ENCODE results near the gene ARHGAP25.

Gene ARHGAP25

DNA sequence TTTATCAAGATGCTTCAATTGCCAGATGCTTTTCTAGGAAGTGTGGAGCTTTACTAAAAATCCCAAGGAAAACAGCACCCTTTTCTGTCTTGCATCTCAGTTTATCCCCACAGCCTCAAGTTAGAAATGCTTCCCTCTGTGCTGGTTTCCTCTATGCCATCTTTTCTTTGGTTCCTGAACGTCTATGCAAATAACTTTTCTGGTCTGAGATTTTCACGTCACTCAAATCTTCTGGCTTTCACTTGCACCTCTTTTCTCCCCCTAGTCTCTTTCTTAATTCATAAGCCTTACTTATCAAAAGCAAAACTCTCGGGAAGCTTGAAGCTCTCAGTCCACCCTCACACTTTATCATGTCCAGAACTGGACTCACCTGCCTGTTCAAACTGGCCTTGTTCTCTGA lies 33.9 kb downstream of the ARHGAP25 start:
- no peak for DNase-seq

DNA sequence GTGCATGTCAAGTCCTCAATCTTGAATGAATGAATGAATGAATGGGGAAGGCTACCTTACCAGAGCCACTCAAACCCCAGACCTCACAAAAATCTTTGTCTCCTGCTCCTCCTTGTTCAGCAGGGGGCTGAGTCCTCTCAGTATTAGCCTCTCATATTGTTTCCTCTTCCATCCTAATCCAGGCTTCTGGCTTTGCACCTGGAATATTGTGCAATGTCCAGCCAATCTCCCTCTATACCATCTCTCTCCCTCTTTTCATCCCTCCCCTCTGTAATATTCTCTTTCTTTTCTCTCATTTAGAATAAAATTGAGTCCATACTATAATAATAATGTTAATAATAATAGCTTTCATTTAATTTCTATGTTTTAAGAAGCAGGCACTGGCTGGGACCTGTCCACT lies 34.3 kb downstream of the ARHGAP25 start:
- no peak for DNase-seq

DNA sequence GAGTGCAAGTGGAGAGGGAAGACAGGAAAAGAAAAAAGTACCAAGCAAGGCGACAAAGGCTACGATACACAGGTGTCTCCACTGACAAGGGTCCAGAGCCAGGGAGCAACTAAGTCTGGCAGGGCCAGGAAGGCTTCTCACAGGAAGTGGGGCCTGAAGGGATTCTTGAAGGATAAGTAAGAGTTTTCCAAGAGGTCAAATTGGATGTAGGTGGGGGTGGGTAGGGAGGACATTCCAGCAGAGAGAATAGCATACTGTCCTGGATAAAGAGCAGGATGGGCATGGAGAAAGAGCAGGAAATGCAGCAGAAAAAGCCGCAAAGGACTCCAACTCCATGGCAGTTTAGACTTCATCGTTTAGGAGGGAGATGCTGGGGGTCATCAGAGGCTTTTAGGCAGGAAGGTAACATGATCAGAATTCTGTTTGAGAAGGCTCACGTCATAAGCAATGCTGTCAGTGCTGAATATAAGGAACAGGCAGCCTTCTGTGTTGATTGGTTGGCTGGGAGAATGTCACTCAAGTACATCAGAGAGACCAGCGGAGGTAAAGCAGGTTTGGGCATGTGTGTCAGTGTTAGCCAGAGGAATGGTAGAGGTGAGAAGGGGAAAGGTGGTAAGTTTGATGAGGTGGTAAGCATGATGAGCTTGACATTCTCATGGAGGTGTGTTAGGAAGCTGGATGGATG lies 35.1 kb downstream of the ARHGAP25 start:
- DNase-seq, result no peak

DNA sequence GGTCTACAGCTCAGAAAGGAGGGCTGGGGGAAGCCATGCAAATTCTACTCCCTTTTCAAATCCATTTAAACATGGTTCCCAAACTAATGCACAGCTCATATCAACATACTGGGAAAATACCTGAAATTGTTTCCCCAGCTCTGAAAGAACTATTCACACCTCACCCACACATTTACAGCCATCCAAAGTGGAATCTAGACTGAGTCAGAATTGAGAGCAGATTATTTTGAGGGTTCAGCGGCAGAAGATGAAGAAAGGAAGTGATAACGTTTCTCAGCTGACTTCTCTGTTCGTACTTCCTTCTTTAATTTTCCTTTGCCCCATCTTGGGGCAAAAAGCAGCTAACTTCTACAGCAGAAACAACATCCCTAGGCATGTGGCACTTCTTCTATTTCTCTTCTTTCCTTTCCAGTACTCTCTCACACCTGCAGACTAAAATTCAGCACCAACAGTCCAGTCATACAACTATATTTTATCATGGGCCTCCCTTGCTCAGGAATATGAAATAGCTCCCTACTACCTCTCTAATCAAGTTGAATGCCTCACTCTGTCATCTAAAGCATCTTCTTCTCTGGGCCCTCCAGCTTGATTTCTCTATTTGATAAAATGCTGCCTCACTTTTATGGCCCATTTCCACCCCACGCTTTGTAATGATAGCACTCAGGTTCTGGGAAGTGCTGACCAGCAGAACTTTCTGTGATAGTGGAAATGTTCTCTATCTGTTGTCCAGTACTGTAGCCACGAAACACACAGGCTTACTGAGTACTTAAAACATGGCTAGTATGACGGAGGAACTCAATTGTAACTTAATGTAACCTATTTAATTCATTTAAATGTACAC lies 35.9 kb downstream of the ARHGAP25 start:
- no peak for DNase-seq

DNA sequence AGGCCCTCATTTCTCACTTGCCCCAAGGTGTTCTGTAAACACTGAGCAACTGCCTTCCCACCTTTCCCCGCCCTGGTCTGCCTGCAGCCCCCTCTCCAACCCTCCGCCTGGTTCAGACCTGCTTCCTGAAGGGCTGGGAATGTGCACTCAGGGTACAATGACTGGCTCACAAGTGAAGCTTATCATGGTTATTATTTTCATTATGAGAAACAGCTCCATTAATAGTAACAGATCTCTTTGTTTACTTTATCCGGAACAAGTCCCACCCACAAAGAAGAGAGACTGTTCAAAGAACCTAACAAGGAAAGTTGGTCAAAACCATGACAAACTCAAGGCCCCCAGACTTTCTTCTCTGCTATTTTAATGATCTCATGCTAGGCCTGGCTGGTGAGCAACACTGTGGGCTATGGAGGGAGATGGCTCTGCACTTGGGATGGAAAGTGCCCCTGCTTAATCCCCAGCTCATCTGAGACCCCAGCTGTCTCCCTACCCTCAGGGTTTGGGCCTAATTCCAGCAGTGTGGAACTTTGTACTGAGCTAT lies 36.7 kb downstream of the ARHGAP25 start:
- no peak for DNase-seq

DNA sequence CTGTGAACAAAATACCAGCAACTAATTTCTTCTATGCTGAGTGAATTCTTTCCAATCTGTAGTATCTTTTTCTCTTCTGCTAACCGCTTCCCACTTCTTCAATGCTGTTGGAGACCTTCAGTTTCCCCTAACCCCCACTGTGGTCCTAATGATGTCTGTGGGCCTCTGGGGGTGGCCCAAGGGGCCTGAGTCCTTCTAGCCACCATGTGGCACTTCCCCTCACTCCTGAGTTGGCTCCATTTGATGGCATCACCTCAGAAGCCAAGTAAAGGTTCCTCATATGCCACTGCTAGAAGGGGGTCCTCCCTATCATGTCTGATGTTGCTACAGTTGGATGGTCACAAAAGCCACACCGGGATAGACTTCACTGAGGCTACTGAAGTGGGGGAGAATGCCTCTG lies 37.5 kb downstream of the ARHGAP25 start:
- DNase-seq, result no peak

DNA sequence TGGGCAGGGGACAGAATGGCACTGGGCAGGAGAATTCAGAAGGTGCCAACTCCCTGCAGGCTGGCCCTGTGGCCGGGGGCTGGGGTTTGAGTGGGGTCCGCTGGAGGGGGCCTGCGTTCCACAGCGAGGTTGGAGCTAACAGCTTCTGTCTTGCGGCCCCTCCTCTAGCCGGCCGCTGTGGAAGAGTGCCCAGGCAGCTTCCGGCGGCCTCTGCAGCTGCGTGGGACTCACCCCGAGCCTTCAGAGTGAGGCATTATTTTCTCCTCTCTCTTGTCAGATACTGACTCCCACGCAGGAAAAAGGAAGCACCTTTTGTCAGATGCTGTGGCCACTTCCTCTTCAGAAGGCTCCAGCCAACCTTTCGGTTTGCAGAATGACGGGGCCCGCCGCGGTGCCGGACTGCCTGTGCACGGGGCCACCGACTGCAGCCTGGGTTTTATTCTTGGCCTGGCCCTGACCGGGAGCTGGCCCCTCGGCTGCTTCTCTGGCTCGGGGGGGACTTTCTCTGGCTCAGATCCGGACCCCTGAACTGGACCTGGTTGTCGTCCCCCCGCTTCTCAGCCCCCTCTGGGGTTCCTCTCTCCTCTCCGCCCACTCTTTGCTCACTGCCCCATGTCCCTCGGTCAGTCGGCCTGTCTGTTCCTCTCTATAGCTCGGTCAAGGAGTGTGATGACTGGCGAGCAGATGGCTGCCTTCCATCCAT lies 40.1 kb downstream of the ARHGAP25 start:
- no peak for DNase-seq

DNA sequence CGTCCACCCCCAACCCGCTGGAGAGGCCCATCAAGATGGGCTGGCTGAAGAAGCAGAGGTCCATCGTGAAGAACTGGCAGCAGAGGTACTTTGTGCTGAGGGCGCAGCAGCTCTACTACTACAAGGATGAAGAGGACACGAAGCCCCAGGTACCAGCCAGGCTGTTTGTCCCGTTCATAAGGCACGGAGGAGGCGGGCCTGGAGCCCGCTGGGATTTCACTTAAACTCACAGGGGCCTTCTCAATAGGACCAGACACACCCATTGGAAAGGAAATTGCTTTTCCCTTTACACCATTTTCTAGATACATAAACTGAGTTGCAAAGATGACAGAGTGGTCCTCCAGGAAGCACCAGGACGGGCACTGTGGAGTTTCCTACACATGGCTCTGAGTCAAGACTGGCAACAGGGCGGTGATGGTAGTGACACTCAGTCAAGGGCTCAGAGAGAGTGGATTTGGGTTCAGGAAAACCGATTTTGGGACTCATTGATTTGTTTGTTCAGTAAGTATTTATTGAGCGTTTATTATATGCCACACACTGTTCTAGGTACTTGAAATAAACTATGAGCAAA lies 40.7 kb downstream of the ARHGAP25 start:
- DNase-seq, result no peak

DNA sequence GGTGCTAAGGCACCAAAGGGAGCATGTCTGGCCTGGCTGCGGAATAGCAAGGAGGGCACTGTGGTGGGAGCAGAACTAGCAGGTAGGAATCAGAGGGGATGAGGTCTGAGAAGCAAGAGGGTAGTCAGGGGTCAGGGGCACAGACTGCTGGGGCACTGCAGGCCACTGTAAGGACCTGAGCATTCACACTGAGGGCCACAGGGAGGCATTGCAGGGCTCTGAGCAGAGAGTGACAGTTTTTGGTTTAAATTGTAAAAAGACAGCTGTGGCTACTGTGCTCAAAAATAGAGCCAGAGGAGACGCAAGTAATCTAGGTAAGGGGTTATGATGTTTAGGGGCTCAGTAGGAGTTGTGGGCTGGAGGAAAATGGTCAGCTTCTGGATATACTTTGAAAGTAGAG lies 41.5 kb downstream of the ARHGAP25 start:
- no peak for DNase-seq

DNA sequence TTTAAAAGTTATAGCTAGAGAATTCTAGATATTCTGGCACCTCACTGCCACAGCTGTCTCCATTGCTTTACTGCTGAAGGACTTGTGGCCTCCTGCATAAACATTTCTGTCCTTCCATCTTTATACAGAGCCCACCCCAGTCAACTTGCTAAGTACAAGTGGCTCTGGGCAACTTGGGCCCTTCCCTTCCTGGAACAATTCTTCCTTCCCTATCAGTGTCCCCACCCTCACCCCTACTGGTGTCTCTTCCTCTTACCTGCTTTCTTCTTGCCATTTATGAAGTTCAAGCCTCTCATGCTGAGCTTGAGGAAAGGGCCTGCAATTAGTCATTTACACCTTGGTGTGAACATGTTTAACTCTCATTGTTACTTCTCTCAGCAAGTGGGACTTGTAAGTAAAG lies 45.0 kb downstream of the ARHGAP25 start:
- DNase-seq, result no peak

DNA sequence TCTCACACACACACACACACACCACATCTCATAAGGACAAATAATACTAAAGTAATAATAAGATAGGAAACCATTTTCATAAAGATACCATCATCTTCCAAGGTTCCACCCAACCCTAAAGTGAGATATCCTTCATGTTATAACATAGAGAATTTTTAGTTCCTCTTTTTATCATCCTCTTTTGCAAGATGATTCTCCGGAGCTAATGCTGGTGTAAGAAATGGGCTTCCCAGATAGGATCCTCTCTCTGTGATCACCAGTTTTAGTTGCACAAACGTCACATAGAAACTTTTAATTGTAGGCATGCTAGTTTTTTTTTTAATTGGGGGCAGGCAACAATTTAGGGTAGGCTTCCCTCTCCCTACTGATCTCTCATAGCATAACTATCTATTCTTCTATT lies 49.6 kb downstream of the ARHGAP25 start:
- DNase-seq, result no peak

DNA sequence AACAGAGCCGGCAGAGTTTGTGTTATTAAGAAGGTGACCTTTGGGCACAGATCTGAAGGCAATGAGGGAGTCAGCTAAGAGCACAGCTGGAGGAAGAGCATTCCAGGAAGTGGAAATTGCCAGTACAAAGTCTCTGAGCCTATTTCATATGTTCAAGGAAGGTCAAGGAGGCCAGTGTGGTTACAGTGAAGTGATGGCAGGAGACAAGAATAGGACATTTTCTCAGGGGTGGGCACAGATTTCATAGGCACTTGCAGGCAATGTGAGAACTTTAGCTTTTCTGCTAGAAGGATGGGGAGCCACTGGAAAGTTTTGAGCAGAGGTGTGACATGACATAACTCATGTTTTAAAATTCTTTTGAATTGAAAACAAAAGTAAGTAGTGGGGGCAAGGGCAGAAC lies 50.3 kb downstream of the ARHGAP25 start:
- DNase-seq, result no peak

DNA sequence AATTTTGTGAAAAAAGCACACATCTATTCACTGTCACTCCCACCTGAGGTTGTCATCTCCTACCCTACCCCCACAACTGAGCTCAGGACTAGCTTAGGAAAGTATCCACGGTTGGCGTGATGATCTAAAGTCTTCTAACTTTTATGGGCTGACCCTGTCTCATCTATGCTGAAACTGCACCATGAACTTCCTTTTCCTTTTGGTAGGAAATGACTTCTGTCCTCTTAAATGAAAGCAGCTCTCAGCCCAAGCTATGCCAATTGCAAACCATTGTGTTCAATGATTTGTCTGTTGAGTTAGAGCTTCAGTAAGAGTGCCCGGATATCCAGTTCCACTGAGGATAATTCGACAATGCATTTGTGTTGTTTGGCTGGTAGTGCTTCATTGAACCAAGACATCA lies 52.7 kb downstream of the ARHGAP25 start:
- no peak for DNase-seq

DNA sequence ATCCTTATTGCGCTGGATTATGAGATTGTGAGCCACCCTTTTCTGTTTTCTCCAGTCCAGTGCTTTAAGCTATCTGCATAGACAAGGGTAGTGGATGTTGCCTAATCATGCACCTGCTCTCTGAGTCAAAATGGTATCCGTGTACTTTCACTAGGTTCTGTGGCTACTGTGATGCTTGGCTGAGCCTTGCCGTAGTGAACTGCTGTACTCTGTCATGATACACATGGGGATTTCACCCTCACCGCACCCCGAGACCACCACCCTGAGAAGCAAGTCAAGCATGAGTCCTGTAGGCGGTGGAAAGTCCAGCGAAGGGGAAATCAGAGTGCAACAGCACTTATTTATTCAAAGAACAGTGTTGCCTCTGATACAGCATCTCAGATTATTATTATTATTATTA lies 55.0 kb downstream of the ARHGAP25 start:
- no peak for DNase-seq

DNA sequence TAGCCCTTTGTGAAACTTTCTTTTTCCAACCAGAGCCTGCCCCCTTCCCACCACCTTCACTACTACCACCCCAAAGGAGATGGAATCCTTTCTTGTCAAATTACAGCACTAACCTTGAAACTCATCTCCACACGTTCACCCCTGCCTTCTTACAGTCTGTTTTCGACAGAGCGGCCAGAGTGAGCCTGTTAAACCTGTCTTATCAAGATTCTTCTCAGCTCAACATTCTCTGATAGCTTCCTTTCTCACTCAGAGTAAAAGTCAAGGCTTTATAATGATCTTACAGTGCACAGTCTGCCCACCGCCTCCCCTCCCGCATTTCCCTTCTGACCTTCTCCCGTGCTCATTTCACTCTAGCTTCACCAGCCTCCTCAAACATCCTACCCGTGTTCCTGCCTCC lies 56.0 kb downstream of the ARHGAP25 start:
- no peak for DNase-seq

DNA sequence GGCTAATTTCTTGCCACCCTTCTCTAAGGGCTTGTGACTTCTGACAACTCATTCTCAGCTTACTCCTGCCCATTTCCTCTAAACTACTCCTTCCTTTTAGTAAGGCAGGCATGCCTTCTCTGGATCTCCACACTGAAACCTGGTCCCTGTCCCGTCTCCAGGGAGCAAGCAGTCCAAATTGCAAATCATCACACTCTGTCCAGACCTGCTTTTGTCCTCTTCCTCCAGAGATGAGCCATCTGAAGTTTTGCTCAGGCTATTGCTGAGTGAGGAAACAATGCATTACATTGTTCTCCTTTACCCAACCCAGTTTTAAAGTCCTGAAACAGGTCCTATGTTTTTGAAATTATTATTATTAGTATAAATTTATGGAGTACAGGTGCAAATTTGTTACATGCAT lies 57.3 kb downstream of the ARHGAP25 start:
- DNase-seq, result no peak

DNA sequence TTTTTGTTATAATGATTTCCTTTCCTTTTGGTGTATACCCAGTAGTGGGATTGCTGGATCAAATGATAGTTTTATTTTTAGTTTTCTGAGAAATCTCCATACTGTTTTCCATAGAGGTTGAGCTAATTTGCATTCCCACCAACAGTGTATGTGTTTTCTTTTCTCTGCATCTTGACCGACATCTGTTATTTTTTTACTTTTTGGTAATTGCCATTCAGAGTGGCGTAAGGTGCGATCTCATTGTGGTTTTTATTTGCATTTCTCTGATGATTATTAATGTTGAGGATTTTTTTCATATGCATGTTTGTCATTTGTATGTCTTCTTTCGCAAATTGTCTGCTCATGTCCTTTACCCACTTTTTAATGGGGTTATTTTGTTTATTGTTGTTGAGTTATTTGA lies 58.1 kb downstream of the ARHGAP25 start:
- no peak for DNase-seq

DNA sequence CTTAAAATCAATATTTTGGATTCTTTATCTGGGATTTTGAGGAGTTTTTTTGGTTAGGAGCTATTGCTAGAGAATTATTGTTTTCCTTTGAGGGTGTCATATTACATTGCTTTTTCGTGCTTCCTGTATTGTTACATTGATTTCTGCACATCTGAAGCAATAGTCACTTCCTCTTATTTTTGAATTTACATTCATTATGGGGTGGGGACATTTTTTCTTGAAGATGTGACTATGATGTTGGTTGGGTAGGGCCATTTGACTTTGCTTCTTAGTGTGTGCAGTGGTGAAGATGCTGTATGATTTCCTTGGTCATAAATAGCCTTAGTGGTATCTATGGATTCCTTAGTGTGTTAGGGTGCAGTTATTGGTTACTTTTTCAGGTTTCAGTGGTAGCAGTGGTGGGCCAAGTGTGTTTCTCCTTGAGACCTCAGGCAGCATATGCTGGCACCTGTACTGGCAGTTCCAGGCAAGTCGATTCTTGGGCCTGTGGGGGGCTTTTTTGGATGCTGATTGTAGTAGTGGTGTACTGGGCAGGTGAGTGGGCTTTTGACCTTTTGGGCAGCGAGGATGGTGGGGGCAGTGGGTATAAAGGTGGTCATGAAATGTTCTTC lies 61.8 kb downstream of the ARHGAP25 start:
- no peak for DNase-seq

DNA sequence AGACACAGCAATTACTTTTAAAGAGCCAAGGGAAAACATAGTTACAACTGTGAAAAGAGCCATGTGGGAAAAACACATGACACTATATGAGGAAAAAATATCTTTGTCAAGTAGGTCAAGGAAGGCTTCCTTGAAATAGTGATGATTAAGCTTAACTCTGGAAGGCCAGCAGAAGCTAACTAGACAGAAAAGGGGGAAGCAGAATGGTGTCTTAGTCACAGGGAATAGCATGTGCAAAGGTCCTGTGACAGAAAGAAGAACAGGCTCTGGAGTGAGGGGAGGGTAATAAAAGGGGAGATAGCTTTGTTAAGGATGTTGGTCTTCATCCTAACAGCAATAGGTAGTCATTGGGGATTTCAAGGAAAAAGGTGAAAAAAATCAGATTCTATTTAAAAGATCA lies 64.0 kb downstream of the ARHGAP25 start:
- no peak for DNase-seq

DNA sequence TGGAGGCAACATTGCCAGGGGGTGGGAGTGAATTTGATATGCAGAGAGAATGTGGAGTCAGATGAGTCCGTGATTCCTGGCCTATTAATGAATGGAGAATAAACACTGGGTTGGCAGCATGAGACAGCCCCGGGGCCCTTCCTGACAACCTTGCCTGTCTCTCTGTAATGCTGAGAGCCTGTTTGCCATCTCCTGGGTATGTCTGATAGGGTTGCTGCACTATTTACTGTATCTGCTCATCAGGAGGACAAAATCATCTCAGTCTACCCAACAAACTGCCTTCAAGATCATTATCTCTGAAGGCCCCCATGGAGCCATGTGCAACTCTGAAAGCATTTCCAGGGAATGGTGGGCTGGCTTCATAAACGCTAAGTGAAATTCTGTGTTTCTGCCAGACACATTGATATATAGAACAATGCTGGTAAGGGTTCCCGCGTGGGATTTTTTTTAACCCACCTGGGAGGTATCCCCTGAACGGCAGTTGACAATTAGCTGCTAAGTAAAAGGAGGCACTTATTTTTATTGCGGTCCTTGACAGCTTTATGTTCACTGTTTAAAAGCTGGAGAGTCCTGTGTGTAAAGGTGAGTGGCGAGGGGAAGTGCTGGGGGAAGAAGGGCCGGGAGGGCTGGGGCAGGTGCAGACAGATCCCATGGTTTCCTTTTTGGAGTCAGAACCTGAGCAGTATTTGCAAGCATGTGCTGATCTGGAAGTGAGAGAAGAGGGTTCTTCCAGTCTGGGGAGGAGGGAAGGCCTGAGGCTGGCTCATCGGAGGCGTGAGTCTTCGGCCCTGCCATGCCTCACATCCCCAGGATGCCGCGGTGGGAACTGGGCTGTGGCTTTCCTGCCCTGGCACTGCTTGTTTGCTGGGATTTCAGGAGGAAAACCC lies 64.8 kb downstream of the ARHGAP25 start:
- peak; percentile 47 for DNase-seq

DNA sequence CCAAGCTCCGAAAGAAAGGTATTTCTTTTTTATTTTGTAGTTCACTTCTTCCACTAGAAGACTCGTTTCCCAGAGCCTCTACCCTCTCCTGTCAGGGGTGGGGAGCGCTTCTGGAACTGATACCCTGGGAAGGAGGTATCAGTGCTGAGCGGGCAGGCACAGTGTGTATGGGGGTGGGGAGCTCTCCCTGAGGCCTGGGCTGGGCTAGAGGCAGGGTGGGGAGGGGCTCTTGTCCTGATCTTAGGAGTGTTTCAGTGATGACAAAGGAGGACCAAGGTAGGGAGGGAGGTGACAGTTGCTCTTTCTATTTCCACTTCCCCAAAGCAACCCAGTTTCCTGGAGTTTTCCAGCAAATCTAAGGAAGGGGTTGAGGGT lies 65.4 kb downstream of the ARHGAP25 start:
- no peak for DNase-seq

DNA sequence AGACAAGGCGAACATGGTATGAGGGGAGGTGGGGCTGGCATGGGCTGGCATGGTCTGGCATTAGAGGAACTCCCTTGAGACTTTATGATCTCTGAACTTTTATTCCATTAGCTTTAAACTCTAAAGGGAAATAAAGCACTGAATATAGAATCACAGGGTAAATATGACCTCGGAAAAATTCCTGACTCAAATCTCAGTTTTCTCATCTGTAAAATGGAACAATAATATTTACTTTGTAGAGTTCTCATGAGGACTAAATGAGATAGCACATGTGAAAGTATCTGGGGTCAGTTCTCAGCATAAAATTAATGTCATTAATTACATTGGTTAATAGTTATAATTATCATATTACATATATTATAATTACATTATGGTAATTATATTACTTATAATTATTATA lies 65.9 kb downstream of the ARHGAP25 start:
- no peak for DNase-seq

Measured in NCI-H2029 treated with DMSO at 0.1 percent for 48 hours (cell line).